IMR-90 (cell line): ENCODE results near the gene ZNF195. TPM values are rescaled to one million over a fixed set of nuclear protein-coding genes. Genes with fewer than 3 reads are reported as not detected.

ENCODE experiments used
- ATAC-seq: fragments of 200-7000 bp; cut with Tn5 transposase; 2 replicates; pipeline ENCODE4 v1.9.1; 2020; ENCODE audit warnings: low read depth, mild to moderate bottlenecking, moderate library complexity
- BruUV-seq: library from RNA; stranded (reverse); fragments of 400-500 nt; replicated peaks from 2 replicates; lab custom pipeline; 2021; lab: Mats Ljungman, UMichigan
- CTCF ChIA-PET: fragments of 300-600 bp; formaldehyde crosslinking; extraction: SDS; loops from one replicate; lab custom pipeline; 2021; ENCODE audit warnings: antibody characterized with exemption; lab: Yijun Ruan, JAX
- POLR2A ChIA-PET: fragments of 300-600 bp; sonication (Branson Sonifier 250); formaldehyde crosslinking; loops from one replicate; lab custom pipeline; 2022; ENCODE audit warnings: antibody characterized with exemption; ENCODE audit not compliant: unreplicated experiment; lab: Charles Lee
- DNase-seq: peaks from one replicate; pipeline ENCODE4 v3.0.0; 2013
- H2AFZ ChIP-seq: replicated peaks from 2 replicates; pipeline ENCODE3; 2013; ENCODE audit warnings: low read length, mild to moderate bottlenecking; ENCODE audit not compliant: poor library complexity
- H2AK5ac ChIP-seq: 2 replicates; pipeline ENCODE4 v1.6.1; 2013; ENCODE audit warnings: low read depth, low read length, inconsistent platforms
- H2AK9ac ChIP-seq: replicated peaks from 2 replicates; pipeline ENCODE3; 2013; ENCODE audit warnings: mild to moderate bottlenecking, low read depth, low read length, moderate library complexity; ENCODE audit not compliant: poor library complexity
- H2BK120ac ChIP-seq: 2 replicates; pipeline ENCODE4 v1.6.1; 2013; ENCODE audit warnings: low read depth, low read length, inconsistent platforms
- H2BK15ac ChIP-seq: 3 replicates; pipeline ENCODE4 v1.6.1; 2013; ENCODE audit warnings: low read depth, low read length, inconsistent platforms
- H2BK20ac ChIP-seq: 2 replicates; pipeline ENCODE4 v1.6.1; 2013; ENCODE audit warnings: low read depth, mild to moderate bottlenecking, inconsistent platforms, low read length, moderate library complexity
- H2BK5ac ChIP-seq: 2 replicates; pipeline ENCODE4 v1.6.1; 2013; ENCODE audit warnings: mild to moderate bottlenecking, low read depth, low read length, inconsistent platforms; ENCODE audit not compliant: poor library complexity, severe bottlenecking
- H3K14ac ChIP-seq: replicated peaks from 2 replicates; pipeline ENCODE4 v1.6.1; 2013; ENCODE audit warnings: low read depth, low read length, inconsistent platforms
- H3K18ac ChIP-seq: 2 replicates; pipeline ENCODE4 v1.6.1; 2013; ENCODE audit warnings: low read depth, low read length, control low read depth
- H3K23ac ChIP-seq: 2 replicates; pipeline ENCODE4 v1.6.1; 2013; ENCODE audit warnings: low read depth, low read length, inconsistent platforms
- H3K27ac ChIP-seq: 2 replicates; pipeline ENCODE4 v1.5.1; 2013; ENCODE audit warnings: mild to moderate bottlenecking, control low read depth, low read length; ENCODE audit not compliant: insufficient read depth
- H3K27me3 ChIP-seq: 2 replicates; pipeline ENCODE4 v1.6.1; 2013; ENCODE audit warnings: low read length; ENCODE audit not compliant: control insufficient read depth, insufficient read depth
- H3K36me3 ChIP-seq: 2 replicates; pipeline ENCODE4 v1.6.1; 2013; ENCODE audit warnings: low read length, mixed read lengths; ENCODE audit not compliant: control insufficient read depth, insufficient read depth
- H3K4ac ChIP-seq: 2 replicates; pipeline ENCODE4 v1.6.1; 2013; ENCODE audit warnings: low read depth, low read length, inconsistent platforms
- H3K4me1 ChIP-seq: 2 replicates; pipeline ENCODE4 v1.6.1; 2013; ENCODE audit warnings: low read length, mixed read lengths; ENCODE audit not compliant: control insufficient read depth, insufficient read depth
- H3K4me2 ChIP-seq: 2 replicates; pipeline ENCODE4 v1.6.1; 2013; ENCODE audit warnings: low read depth, mild to moderate bottlenecking, control low read depth, low read length, moderate library complexity
- H3K4me3 ChIP-seq: 2 replicates; pipeline ENCODE4 v1.5.1; 2013; ENCODE audit warnings: low read depth, mild to moderate bottlenecking, control low read depth, low read length, moderate library complexity; ENCODE audit not compliant: insufficient read depth
- H3K56ac ChIP-seq: 2 replicates; pipeline ENCODE4 v1.6.1; 2013; ENCODE audit warnings: low read length, inconsistent platforms; ENCODE audit not compliant: insufficient read depth; ENCODE audit errors: extremely low read depth
- H3K79me1 ChIP-seq, 2 experiments: 2 replicates each; pipeline ENCODE4 v1.6.1; 2013; ENCODE audit warnings: low read length in 2 of 2, inconsistent platforms in 1 of 2, low read depth in 1 of 2
- H3K9ac ChIP-seq: 2 replicates; pipeline ENCODE4 v1.6.1; 2013; ENCODE audit warnings: low read depth, low read length, control low read depth
- H3K9me1 ChIP-seq: 2 replicates; pipeline ENCODE4 v1.6.1; 2013; ENCODE audit warnings: low read length, inconsistent platforms; ENCODE audit not compliant: insufficient read depth
- H3K9me3 ChIP-seq: 2 replicates; pipeline ENCODE4 v1.6.1; 2013; ENCODE audit warnings: low read length; ENCODE audit not compliant: control insufficient read depth, insufficient read depth
- H4K20me1 ChIP-seq: 2 replicates; pipeline ENCODE4 v1.6.1; 2013; ENCODE audit warnings: low read length, inconsistent platforms; ENCODE audit not compliant: insufficient read depth
- H4K5ac ChIP-seq: 2 replicates; pipeline ENCODE4 v1.6.1; 2013; ENCODE audit warnings: mild to moderate bottlenecking, low read depth, low read length, control low read depth
- H4K8ac ChIP-seq, 2 experiments: 2 replicates each; pipeline ENCODE4 v1.6.1; 2013; ENCODE audit warnings: low read depth in 2 of 2, low read length in 2 of 2, control low read depth in 1 of 2, inconsistent platforms in 1 of 2
- H4K91ac ChIP-seq: 2 replicates; pipeline ENCODE4 v1.6.1; 2013; ENCODE audit warnings: low read depth, low read length, inconsistent platforms; ENCODE audit not compliant: insufficient read depth
- BHLHE40 ChIP-seq: fragments of 150-350 bp; IDR thresholded peaks from 2 replicates; pipeline ENCODE4 v1.6.1; 2016; ENCODE audit warnings: mild to moderate bottlenecking, low read depth, low read length
- CEBPB ChIP-seq: IDR thresholded peaks from 2 replicates; pipeline ENCODE4 v1.6.1; 2012; ENCODE audit warnings: low read depth, low read length, improper control_type of control experiment
- CHD1 ChIP-seq: IDR thresholded peaks from 2 replicates; pipeline ENCODE4 v1.6.1; 2012; ENCODE audit warnings: low read depth, low read length, improper control_type of control experiment
- FOS ChIP-seq: fragments of 150-350 bp; IDR thresholded peaks from 2 replicates; pipeline ENCODE4 v1.6.1; 2016; ENCODE audit warnings: low read depth, low read length
- MAFK ChIP-seq: IDR thresholded peaks from 2 replicates; pipeline ENCODE4 v1.6.1; 2012; ENCODE audit warnings: low read depth, low read length, improper control_type of control experiment
- MAZ ChIP-seq: IDR thresholded peaks from 2 replicates; pipeline ENCODE4 v1.6.1; 2012; ENCODE audit warnings: low read depth, mild to moderate bottlenecking, low read length, improper control_type of control experiment, moderate library complexity, borderline replicate concordance
- MXI1 ChIP-seq: IDR thresholded peaks from 2 replicates; pipeline ENCODE4 v1.6.1; 2012; ENCODE audit warnings: low read depth, mild to moderate bottlenecking, low read length, moderate library complexity, borderline replicate concordance
- NFE2L2 ChIP-seq: fragments of 150-350 bp; IDR thresholded peaks from 2 replicates; pipeline ENCODE4 v1.6.1; 2016; ENCODE audit warnings: low read depth, mild to moderate bottlenecking, low read length
- RAD21 ChIP-seq: IDR thresholded peaks from 2 replicates; pipeline ENCODE4 v1.6.1; 2012; ENCODE audit warnings: low read length, improper control_type of control experiment
- RCOR1 ChIP-seq: IDR thresholded peaks from 2 replicates; pipeline ENCODE4 v1.6.1; 2012; ENCODE audit warnings: mild to moderate bottlenecking, low read length, improper control_type of control experiment; ENCODE audit not compliant: insufficient replicate concordance
- RFX5 ChIP-seq: IDR thresholded peaks from 2 replicates; pipeline ENCODE4 v1.8.0; 2012; ENCODE audit warnings: low read depth, mild to moderate bottlenecking, low read length, moderate library complexity
- SMC3 ChIP-seq: fragments of 150-350 bp; IDR thresholded peaks from 2 replicates; pipeline ENCODE4 v1.6.1; 2016; ENCODE audit warnings: low read depth, mild to moderate bottlenecking, antibody characterized with exemption, low read length, moderate library complexity
- WGBS, 2 experiments: methylation state at CpG; one replicate each; pipeline versions ENCODE4 v1.1.5 to v1.1.7; 2013; ENCODE audit warnings: missing lambda C conversion rate in 2 of 2; ENCODE audit not compliant: insufficient read length in 1 of 2; ENCODE audit errors: extremely low coverage in 2 of 2; 5-methylcytosine and 5-hydroxymethylcytosine counted together
- dilution Hi-C: fragments of 300-500 bp; cut with HindIII; formaldehyde crosslinking; loops from one replicate; pipeline ENCODE4 v1.14.3; 2018; ENCODE audit warnings: low sequenced_read_pairs; ENCODE audit not compliant: unreplicated experiment
- in situ Hi-C: fragments of 300-500 bp; cut with MboI; formaldehyde crosslinking; loops from 3 replicates; pipeline ENCODE4 v1.14.3; 2019; ENCODE audit warnings: low sequenced_read_pairs, inconsistent platforms, mixed read lengths
- intact Hi-C: fragments of 100-400 bp; cut with micrococcal nuclease; formaldehyde crosslinking; loops from 2 replicates; pipeline ENCODE4 v1.10.0; 2022
- polyA plus RNA-seq, 3 experiments: library from polyadenylated mRNA; depleted of rRNA; stranded (reverse); fragments of >200 nt; gene quantifications; 2 replicates each; pipeline ENCODE4 v1.2.3, GENCODE V29; 2012; ENCODE audit warnings: low replicate concordance in 1 of 3
- total RNA-seq: library from RNA; depleted of rRNA; stranded (reverse); fragments of >200 nt; gene quantifications from 2 replicates; pipeline ENCODE4 v1.2.3, GENCODE V29; 2012
- TF ChIP-seq, protein P1 (sequence below): fragments of 150-350 bp; IDR thresholded peaks from 2 replicates; pipeline ENCODE4 v1.6.1; 2017; ENCODE audit warnings: mild to moderate bottlenecking, antibody characterized with exemption, low read length, low read depth
- TF ChIP-seq, protein P2 (sequence below): fragments of 150-350 bp; IDR thresholded peaks from 2 replicates; pipeline ENCODE4 v1.6.1; 2016; ENCODE audit warnings: low read depth, mild to moderate bottlenecking, low read length, moderate library complexity, borderline replicate concordance
- TF ChIP-seq, protein P3 (sequence below): conservative IDR thresholded peaks from 2 replicates; pipeline ENCODE4 v1.5.1; 2012; ENCODE audit warnings: mild to moderate bottlenecking, low read depth, low read length, improper control_type of control experiment

The ZNF195 gene
- total and polyA plus RNA-seq, 2 of the 4 experiments (the other 2 are of a cell fraction) = 10.2 to 24.4 TPM

DNA sequence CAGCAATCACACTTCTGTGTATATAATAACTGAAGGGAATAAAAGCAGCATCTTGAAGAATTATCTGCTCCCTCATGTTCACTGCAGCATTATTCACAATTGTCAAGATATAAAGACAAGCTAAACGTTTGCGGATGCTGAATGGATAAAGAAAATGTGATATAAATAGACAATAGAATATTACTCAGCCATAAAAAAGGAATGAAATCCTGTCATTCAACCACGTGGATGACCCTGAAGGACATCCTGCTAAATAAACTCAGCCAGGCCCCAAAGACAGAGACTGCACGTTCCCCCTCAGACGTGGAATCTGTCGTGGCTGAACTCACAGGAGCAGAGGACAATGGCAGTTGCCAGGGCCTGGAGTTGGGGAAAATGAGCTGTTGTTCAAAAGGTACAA, 9.6 kb downstream of the ZNF195 start:
- no peak overlapping the region for H2AK9ac ChIP-seq
- H2AFZ ChIP-seq = no peak overlapping the region
- no peak overlapping the region for H3K14ac ChIP-seq
- no peak overlapping the region for H2AK5ac ChIP-seq
- peaks cover 21 to 22% of the 10 kb centered on the region in 2 experiments for H3K79me1 ChIP-seq
- POLR2A ChIA-PET = no interaction called here
- intact Hi-C loops = no loop called here
- in situ Hi-C loops = no loop called here
- H2BK15ac ChIP-seq = no peak overlapping the region
- no peak overlapping the region for H3K4me2 ChIP-seq
- no peak overlapping the region for H4K8ac ChIP-seq
- TF ChIP-seq MAZ (no peak), RAD21 (no peak), MXI1 (no peak), NFE2L2 (no peak), SMC3 (no peak), MAFK (no peak), RCOR1 (no peak), CHD1 (no peak), RFX5 (no peak), FOS (no peak), BHLHE40 (no peak), CEBPB (no peak)
- TF ChIP-seq, protein P1, sequence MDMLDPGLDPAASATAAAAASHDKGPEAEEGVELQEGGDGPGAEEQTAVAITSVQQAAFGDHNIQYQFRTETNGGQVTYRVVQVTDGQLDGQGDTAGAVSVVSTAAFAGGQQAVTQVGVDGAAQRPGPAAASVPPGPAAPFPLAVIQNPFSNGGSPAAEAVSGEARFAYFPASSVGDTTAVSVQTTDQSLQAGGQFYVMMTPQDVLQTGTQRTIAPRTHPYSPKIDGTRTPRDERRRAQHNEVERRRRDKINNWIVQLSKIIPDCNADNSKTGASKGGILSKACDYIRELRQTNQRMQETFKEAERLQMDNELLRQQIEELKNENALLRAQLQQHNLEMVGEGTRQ = no peak
- TF ChIP-seq, protein P2, sequence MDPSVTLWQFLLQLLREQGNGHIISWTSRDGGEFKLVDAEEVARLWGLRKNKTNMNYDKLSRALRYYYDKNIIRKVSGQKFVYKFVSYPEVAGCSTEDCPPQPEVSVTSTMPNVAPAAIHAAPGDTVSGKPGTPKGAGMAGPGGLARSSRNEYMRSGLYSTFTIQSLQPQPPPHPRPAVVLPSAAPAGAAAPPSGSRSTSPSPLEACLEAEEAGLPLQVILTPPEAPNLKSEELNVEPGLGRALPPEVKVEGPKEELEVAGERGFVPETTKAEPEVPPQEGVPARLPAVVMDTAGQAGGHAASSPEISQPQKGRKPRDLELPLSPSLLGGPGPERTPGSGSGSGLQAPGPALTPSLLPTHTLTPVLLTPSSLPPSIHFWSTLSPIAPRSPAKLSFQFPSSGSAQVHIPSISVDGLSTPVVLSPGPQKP = no peak
- TF ChIP-seq, protein P3, sequence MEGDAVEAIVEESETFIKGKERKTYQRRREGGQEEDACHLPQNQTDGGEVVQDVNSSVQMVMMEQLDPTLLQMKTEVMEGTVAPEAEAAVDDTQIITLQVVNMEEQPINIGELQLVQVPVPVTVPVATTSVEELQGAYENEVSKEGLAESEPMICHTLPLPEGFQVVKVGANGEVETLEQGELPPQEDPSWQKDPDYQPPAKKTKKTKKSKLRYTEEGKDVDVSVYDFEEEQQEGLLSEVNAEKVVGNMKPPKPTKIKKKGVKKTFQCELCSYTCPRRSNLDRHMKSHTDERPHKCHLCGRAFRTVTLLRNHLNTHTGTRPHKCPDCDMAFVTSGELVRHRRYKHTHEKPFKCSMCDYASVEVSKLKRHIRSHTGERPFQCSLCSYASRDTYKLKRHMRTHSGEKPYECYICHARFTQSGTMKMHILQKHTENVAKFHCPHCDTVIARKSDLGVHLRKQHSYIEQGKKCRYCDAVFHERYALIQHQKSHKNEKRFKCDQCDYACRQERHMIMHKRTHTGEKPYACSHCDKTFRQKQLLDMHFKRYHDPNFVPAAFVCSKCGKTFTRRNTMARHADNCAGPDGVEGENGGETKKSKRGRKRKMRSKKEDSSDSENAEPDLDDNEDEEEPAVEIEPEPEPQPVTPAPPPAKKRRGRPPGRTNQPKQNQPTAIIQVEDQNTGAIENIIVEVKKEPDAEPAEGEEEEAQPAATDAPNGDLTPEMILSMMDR = no peak
- 93% methylated on average over 3 of the region's 6 CpGs; no CpG with 5 or more reads in 1 of the 2 experiments for WGBS, 2 experiments
- H3K27me3 ChIP-seq = no peaks in the 10 kb centered on the region
- H4K91ac ChIP-seq = no peak overlapping the region
- no TSS peak for BruUV-seq
- peaks cover 40% of the 10 kb centered on the region for H3K36me3 ChIP-seq
- CTCF ChIA-PET = no interaction called here
- no peak overlapping the region for H2BK5ac ChIP-seq
- dilution Hi-C loops = no loop called here
- no peak overlapping the region for H3K4ac ChIP-seq
- H4K5ac ChIP-seq = no peak overlapping the region
- H3K18ac ChIP-seq = no peak overlapping the region
- H3K56ac ChIP-seq = no peak overlapping the region
- no peak overlapping the region for H3K23ac ChIP-seq
- H3K9me3 ChIP-seq = peaks cover 32% of the 10 kb centered on the region
- ATAC-seq = no peak
- no peak overlapping the region for H3K9ac ChIP-seq
- H3K4me1 ChIP-seq = no peaks in the 10 kb centered on the region
- no peak overlapping the region for H2BK120ac ChIP-seq
- no peak for DNase-seq
- H3K9me1 ChIP-seq = no peaks in the 10 kb centered on the region
- no peak overlapping the region for H2BK20ac ChIP-seq
- H3K27ac ChIP-seq = no peak overlapping the region
- 0 out of 2 replicates have a peak, but pooled peaks cover under 1% of the 10 kb centered on the region for H4K20me1 ChIP-seq
- H3K4me3 ChIP-seq = no peak overlapping the region
